GM18508 (cell line): ENCODE measurements around the gene LRP1B.

Source experiments
- ATAC-seq: cut with Tn5 transposase; IDR thresholded peaks from one replicate; pipeline ENCODE4 v1.9.1; 2021; ENCODE audit warnings: moderate number of reproducible peaks; ENCODE audit not compliant: insufficient read depth, unreplicated experiment

The LRP1B gene

GRCh38 chr2:141381946-141382345, 748.9 kb downstream of the LRP1B start:
- ATAC-seq = no peak

- ATAC-seq = no peak
Observed at GRCh38 chr2:141380008-141380979, 750.5 kb downstream of the LRP1B start.

GRCh38 chr2:141364821-141365220, 766.0 kb downstream of the LRP1B start:
- ATAC-seq = no peak

GRCh38 chr2:141362311-141362710, 768.5 kb downstream of the LRP1B start:
- ATAC-seq = no peak

- ATAC-seq = no peak
Observed at GRCh38 chr2:141348481-141348880, 782.3 kb downstream of the LRP1B start.

- ATAC-seq = no peak
Observed at GRCh38 chr2:141341444-141341843, 789.4 kb downstream of the LRP1B start.

- ATAC-seq = no peak
Observed at GRCh38 chr2:141331127-141331526, 799.7 kb downstream of the LRP1B start.

GRCh38 chr2:141329964-141330363, 800.9 kb downstream of the LRP1B start:
- ATAC-seq = no peak

- no peak for ATAC-seq
Observed at GRCh38 chr2:141323571-141323970, 807.2 kb downstream of the LRP1B start.

- no peak for ATAC-seq
Observed at GRCh38 chr2:141317986-141318385, 812.8 kb downstream of the LRP1B start.

- no peak for ATAC-seq
Observed at GRCh38 chr2:141316606-141317005, 814.2 kb downstream of the LRP1B start.

GRCh38 chr2:141316103-141316502, 814.7 kb downstream of the LRP1B start:
- ATAC-seq = no peak

- no peak for ATAC-seq
Observed at GRCh38 chr2:141313972-141314371, 816.8 kb downstream of the LRP1B start.

GRCh38 chr2:141311430-141311829, 819.4 kb downstream of the LRP1B start:
- ATAC-seq = no peak

GRCh38 chr2:141306368-141306767, 824.4 kb downstream of the LRP1B start:
- no peak for ATAC-seq

GRCh38 chr2:141301551-141301950, 829.3 kb downstream of the LRP1B start:
- ATAC-seq = no peak

- ATAC-seq = no peak
Observed at GRCh38 chr2:141280037-141280436, 850.8 kb downstream of the LRP1B start.

GRCh38 chr2:141271346-141271745, 859.5 kb downstream of the LRP1B start:
- ATAC-seq = no peak

- no peak for ATAC-seq
Observed at GRCh38 chr2:141264848-141265247, 866.0 kb downstream of the LRP1B start.

- no peak for ATAC-seq
Observed at GRCh38 chr2:141260911-141261310, 869.9 kb downstream of the LRP1B start.

GRCh38 chr2:141259683-141260082, 871.1 kb downstream of the LRP1B start:
- ATAC-seq = no peak

GRCh38 chr2:141242008-141242407, 888.8 kb downstream of the LRP1B start:
- ATAC-seq = no peak
